ENCODE measurements around the gene PCDHGC4.

The PCDHGC4 gene

DNA sequence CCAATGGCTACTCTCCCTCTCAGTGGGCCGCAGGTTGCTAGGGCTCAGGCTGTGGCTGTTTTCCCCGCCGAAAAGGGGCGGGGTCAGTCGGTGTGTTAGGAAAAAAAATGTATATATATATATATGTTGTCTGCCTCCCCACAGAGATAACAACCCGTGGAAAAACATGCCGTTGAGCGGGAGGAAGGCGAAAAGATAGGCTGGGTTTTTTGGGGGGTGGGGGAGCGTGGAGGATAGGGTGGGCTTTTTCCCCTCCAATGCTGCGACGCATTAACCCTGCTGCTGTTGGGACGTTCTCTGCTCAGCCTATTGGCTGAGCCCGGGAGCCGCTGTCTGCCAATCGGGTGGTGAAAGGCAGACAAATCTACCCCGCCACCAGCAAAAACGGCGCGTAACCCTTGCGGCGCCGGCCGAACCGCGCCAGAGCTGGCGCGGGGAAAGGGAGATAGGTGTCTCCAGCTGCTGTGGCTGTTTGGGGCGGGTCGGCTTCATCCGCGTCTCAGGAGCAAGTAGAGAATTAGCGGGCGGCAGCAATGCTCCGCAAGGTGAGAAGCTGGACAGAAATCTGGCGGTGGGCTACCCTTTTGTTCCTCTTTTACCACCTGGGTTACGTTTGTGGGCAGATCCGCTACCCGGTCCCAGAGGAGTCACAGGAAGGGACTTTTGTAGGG lies at the start of gene PCDHGC4:
PCDHGC4 (plus strand) TSS at position 390 of the 671 bp plus-strand sequence; CDS start at position 534, 144 bp downstream.
- no peak for DNase-seq

GRCh38 chr5:141437221-141437620 lies 47.6 kb upstream of the PCDHGC4 start:
- peak; percentile 38 for DNase-seq

GRCh38 chr5:141439411-141440141 lies 45.3 kb upstream of the PCDHGC4 start:
- DNase-seq, result peak; percentile 25

- DNase-seq, result no peak
Measured at GRCh38 chr5:141440341-141440740, 44.5 kb upstream of the PCDHGC4 start.

GRCh38 chr5:141441571-141442170 lies 43.2 kb upstream of the PCDHGC4 start:
- no peak for DNase-seq

- DNase-seq, result peak; percentile 46
Measured at GRCh38 chr5:141465351-141465750, 19.5 kb upstream of the PCDHGC4 start.

GRCh38 chr5:141475625-141476131 lies 9.2 kb upstream of the PCDHGC4 start, which contains the start of gene PCDHGC3:
PCDHGC3 (plus strand) TSS chr5:141475966; CDS start chr5:141476117, 151 bp downstream.
- peak; percentile 97 for DNase-seq

DNA sequence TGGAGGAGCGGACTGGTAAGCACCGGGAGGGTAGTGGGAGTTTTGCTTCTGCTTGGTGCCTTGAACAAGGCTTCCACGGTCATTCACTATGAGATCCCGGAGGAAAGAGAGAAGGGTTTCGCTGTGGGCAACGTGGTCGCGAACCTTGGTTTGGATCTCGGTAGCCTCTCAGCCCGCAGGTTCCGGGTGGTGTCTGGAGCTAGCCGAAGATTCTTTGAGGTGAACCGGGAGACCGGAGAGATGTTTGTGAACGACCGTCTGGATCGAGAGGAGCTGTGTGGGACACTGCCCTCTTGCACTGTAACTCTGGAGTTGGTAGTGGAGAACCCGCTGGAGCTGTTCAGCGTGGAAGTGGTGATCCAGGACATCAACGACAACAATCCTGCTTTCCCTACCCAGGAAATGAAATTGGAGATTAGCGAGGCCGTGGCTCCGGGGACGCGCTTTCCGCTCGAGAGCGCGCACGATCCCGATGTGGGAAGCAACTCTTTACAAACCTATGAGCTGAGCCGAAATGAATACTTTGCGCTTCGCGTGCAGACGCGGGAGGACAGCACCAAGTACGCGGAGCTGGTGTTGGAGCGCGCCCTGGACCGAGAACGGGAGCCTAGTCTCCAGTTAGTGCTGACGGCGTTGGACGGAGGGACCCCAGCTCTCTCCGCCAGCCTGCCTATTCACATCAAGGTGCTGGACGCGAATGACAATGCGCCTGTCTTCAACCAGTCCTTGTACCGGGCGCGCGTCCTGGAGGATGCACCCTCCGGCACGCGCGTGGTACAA lies 8.5 kb upstream of the PCDHGC4 start:
- DNase-seq, result peak; percentile 81

- no peak for DNase-seq
Measured at GRCh38 chr5:141477044-141477575, 7.7 kb upstream of the PCDHGC4 start.

DNA sequence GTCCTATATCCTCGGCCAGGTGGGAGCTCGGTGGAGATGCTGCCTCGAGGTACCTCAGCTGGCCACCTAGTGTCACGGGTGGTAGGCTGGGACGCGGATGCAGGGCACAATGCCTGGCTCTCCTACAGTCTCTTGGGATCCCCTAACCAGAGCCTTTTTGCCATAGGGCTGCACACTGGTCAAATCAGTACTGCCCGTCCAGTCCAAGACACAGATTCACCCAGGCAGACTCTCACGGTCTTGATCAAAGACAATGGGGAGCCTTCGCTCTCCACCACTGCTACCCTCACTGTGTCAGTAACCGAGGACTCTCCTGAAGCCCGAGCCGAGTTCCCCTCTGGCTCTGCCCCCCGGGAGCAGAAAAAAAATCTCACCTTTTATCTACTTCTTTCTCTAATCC lies 7.0 kb upstream of the PCDHGC4 start:
- DNase-seq, result no peak

- DNase-seq, result peak; percentile 59
Measured at GRCh38 chr5:141478321-141478945, 6.4 kb upstream of the PCDHGC4 start.

- no peak for DNase-seq
Measured at GRCh38 chr5:141479776-141480175, 5.1 kb upstream of the PCDHGC4 start.

DNA sequence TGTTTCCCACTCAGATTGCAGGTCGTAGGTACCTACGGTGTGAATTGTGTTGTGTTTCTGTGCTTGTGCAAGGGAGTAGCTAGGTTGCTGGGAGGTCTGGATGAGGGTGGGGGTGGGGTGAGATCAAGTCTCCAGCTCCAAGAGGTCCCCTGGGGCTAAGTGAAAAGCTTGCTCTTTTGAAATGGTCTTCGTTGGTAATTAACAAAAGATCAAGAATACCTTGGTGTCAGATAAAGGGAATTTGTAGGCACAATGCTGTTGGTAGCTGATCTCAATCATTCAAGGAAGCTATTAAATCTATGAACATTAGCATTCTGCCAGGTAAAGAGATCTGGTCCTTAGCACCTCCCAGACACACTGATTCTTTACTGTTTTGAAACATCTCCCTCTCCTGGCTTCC lies 928 bp upstream of the PCDHGC4 start:
- no peak for DNase-seq

- DNase-seq, result no peak
Measured at GRCh38 chr5:141484310-141484640, 555 bp upstream of the PCDHGC4 start.

GRCh38 chr5:141485321-141486055 lies 658 bp downstream of the PCDHGC4 start:
- no peak for DNase-seq

- DNase-seq, result no peak
Measured at GRCh38 chr5:141486091-141486490, 1.3 kb downstream of the PCDHGC4 start.

- no peak for DNase-seq
Measured at GRCh38 chr5:141487131-141487530, 2.3 kb downstream of the PCDHGC4 start.

GRCh38 chr5:141488591-141489561 lies 4.0 kb downstream of the PCDHGC4 start, which contains the start of gene PCDHGC5:
PCDHGC5 (plus strand) TSS chr5:141489081; CDS start chr5:141489241, 160 bp downstream.
- peak; percentile 89 for DNase-seq

GRCh38 chr5:141489841-141490240 lies 5.0 kb downstream of the PCDHGC4 start:
- DNase-seq, result no peak

GRCh38 chr5:141490271-141490670 lies 5.4 kb downstream of the PCDHGC4 start:
- DNase-seq, result no peak
